Measurements from ENCODE around the gene ZBTB11. TPM values are rescaled to one million over a fixed set of nuclear protein-coding genes. Genes with fewer than 3 reads are reported as not detected.

Gene ZBTB11
- total and polyA plus RNA-seq, 9 of the 15 experiments (the other 6 are each of a cell fraction or from before 2014, with no cell fraction given): 6.2 to 31.9 (median 21.4) TPM

DNA sequence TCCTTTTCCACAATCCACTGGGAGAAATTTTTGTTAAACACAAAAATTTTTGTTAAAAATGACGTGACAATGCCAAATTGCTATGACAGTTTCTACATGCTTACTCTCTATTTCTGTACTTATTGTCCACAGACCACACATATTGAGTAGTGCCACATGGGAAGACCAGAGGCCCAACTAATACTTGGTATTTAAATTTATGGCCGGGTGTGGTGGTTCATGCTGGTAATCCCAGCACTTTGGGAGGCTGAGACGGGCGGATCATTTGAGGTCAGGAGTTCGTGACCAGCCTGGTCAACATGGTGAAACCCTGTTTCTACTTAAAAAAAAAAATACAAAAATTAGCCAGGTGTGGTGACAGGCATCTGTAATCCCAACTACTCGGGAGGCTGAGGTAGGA, 20.3 kb downstream of the ZBTB11 start:
- in situ Hi-C loops (cut with MboI) (no loop called here), intact Hi-C loops (cut with micrococcal nuclease) (no loop called here)
- Histone ChIP-seq H3K27me3 (ENCODE audit: control insufficient read depth in 2 of 2, insufficient read depth in 2 of 2, low read length in 2 of 2) (no peaks in the 10 kb centered on the region), H2AFZ (ENCODE audit: low read depth, low read length) (no peak overlapping the region), H3K36me3 (ENCODE audit: control insufficient read depth, insufficient read depth, low read length) (peaks cover 93% of the 10 kb centered on the region), H3K27ac (ENCODE audit: extremely low read depth, low read depth, low read length) (no peak overlapping the region), H3K9me3 (replicated peaks; ENCODE audit: control insufficient read depth, insufficient read depth, low read depth, low read length) (no peaks in the 10 kb centered on the region), H3K4me2 (ENCODE audit: insufficient read depth, low read length) (no peak overlapping the region), H3K4me1 (replicated peaks in 1 of 2; ENCODE audit: control insufficient read depth in 2 of 2, insufficient read depth in 2 of 2, low read length in 2 of 2) (no peaks in the 10 kb centered on the region), H3K9ac (ENCODE audit: insufficient read depth in 1 of 2, low read depth in 2 of 2, low read length in 2 of 2) (no peak overlapping the region), H3K79me2 (ENCODE audit: control insufficient read depth, insufficient read depth, low read length) (peaks cover 3% of the 10 kb centered on the region; the same call in 1 of the 3 replicates), H3K4me3 (no peak overlapping the region), H3K9me1 (ENCODE audit: control insufficient read depth, insufficient read depth, low read length) (no peaks in the 10 kb centered on the region), H4K20me1 (replicated peaks; ENCODE audit: control insufficient read depth, insufficient read depth, low read length) (no peaks in the 10 kb centered on the region)
- DNase-seq (ENCODE audit: extremely low read depth in 1 of 4, low spot score in 3 of 4): no peak
- POLR2A ChIA-PET: interaction anchor here (0.6 kb wide), 1 partner anchor 1709 kb away, joined by 3 read pairs; no protein-coding TSS in a partner anchor
- WGBS (ENCODE audit: insufficient coverage, low coverage, missing lambda C conversion rate): 91% methylated on average over 6 of the region's 6 CpGs
- FAIRE-seq: no peak
- CTCF ChIA-PET (ENCODE audit: low intra/inter-chr PET ratio): no interaction called here
- no peak for ATAC-seq
- no TSS peak for BruUV-seq (replicated peaks)
- TF ChIP-seq HINFP (tag; conservative IDR thresholded peaks at IDR 0.05; ENCODE audit: low read depth) (no peak), TAL1 (IDR thresholded peaks at IDR 0.05) (no peak), ZNF57 (CRISPR knock-in tag; IDR thresholded peaks at IDR 0.05) (no peak), FOXA3 (CRISPR knock-in tag; conservative IDR thresholded peaks at IDR 0.05 in 1 of 2, IDR thresholded peaks at IDR 0.05 in 1 of 2) (no peak), ZNF12 (CRISPR knock-in tag; IDR thresholded peaks at IDR 0.05) (no peak), ZC3H4 (CRISPR knock-in tag; IDR thresholded peaks at IDR 0.05; ENCODE audit: borderline replicate concordance) (no peak), DIDO1 (tag; IDR thresholded peaks at IDR 0.05; ENCODE audit: low read depth) (no peak), ARHGAP35 (IDR thresholded peaks at IDR 0.05; ENCODE audit: partially characterized antibody) (no peak), ELK1 (CRISPR knock-in tag; IDR thresholded peaks at IDR 0.05) (no peak), DDX20 (tag; IDR thresholded peaks at IDR 0.05; ENCODE audit: low read depth) (no peak), ZNF717 (CRISPR knock-in tag; IDR thresholded peaks at IDR 0.05) (no peak), KAT2B (IDR thresholded peaks at IDR 0.05; ENCODE audit: low read depth, low read length) (no peak)
- TF ChIP-seq, protein P1, sequence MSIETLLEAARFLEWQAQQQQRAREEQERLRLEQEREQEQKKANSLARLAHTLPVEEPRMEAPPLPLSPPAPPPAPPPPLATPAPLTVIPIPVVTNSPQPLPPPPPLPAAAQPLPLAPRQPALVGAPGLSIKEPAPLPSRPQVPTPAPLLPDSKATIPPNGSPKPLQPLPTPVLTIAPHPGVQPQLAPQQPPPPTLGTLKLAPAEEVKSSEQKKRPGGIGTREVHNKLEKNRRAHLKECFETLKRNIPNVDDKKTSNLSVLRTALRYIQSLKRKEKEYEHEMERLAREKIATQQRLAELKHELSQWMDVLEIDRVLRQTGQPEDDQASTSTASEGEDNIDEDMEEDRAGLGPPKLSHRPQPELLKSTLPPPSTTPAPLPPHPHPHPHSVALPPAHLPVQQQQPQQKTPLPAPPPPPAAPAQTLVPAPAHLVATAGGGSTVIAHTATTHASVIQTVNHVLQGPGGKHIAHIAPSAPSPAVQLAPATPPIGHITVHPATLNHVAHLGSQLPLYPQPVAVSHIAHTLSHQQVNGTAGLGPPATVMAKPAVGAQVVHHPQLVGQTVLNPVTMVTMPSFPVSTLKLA (conservative IDR thresholded peaks at IDR 0.05): no peak
- TF ChIP-seq, protein P2, sequence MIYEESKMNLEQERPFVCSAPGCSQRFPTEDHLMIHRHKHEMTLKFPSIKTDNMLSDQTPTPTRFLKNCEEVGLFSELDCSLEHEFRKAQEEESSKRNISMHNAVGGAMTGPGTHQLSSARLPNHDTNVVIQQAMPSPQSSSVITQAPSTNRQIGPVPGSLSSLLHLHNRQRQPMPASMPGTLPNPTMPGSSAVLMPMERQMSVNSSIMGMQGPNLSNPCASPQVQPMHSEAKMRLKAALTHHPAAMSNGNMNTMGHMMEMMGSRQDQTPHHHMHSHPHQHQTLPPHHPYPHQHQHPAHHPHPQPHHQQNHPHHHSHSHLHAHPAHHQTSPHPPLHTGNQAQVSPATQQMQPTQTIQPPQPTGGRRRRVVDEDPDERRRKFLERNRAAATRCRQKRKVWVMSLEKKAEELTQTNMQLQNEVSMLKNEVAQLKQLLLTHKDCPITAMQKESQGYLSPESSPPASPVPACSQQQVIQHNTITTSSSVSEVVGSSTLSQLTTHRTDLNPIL (CRISPR knock-in tag; IDR thresholded peaks at IDR 0.05): no peak

Measured in K562 (cell line).